IMR-90 (cell line): ENCODE results near the gene GRID1. TPM values are rescaled to one million over a fixed set of nuclear protein-coding genes. Genes with fewer than 3 reads are reported as not detected.

Source experiments
- ATAC-seq: fragments of 200-7000 bp; cut with Tn5 transposase; 2 replicates; pipeline ENCODE4 v1.9.1; 2020; ENCODE audit warnings: low read depth, mild to moderate bottlenecking, moderate library complexity
- BruUV-seq: library from RNA; stranded (reverse); fragments of 400-500 nt; replicated peaks from 2 replicates; lab custom pipeline; 2021; lab: Mats Ljungman, UMichigan
- CTCF ChIA-PET: fragments of 300-600 bp; formaldehyde crosslinking; extraction: SDS; loops from one replicate; lab custom pipeline; 2021; ENCODE audit warnings: antibody characterized with exemption; lab: Yijun Ruan, JAX
- POLR2A ChIA-PET: fragments of 300-600 bp; sonication (Branson Sonifier 250); formaldehyde crosslinking; loops from one replicate; lab custom pipeline; 2022; ENCODE audit warnings: antibody characterized with exemption; ENCODE audit not compliant: unreplicated experiment; lab: Charles Lee
- DNase-seq: peaks from one replicate; pipeline ENCODE4 v3.0.0; 2013
- H2AFZ ChIP-seq: replicated peaks from 2 replicates; pipeline ENCODE3; 2013; ENCODE audit warnings: low read length, mild to moderate bottlenecking; ENCODE audit not compliant: poor library complexity
- H2AK5ac ChIP-seq: 2 replicates; pipeline ENCODE4 v1.6.1; 2013; ENCODE audit warnings: low read depth, low read length, inconsistent platforms
- H2AK9ac ChIP-seq: replicated peaks from 2 replicates; pipeline ENCODE3; 2013; ENCODE audit warnings: mild to moderate bottlenecking, low read depth, low read length, moderate library complexity; ENCODE audit not compliant: poor library complexity
- H2BK120ac ChIP-seq: 2 replicates; pipeline ENCODE4 v1.6.1; 2013; ENCODE audit warnings: low read depth, low read length, inconsistent platforms
- H2BK15ac ChIP-seq: 3 replicates; pipeline ENCODE4 v1.6.1; 2013; ENCODE audit warnings: low read depth, low read length, inconsistent platforms
- H2BK20ac ChIP-seq: 2 replicates; pipeline ENCODE4 v1.6.1; 2013; ENCODE audit warnings: low read depth, mild to moderate bottlenecking, inconsistent platforms, low read length, moderate library complexity
- H2BK5ac ChIP-seq: 2 replicates; pipeline ENCODE4 v1.6.1; 2013; ENCODE audit warnings: mild to moderate bottlenecking, low read depth, low read length, inconsistent platforms; ENCODE audit not compliant: poor library complexity, severe bottlenecking
- H3K14ac ChIP-seq: replicated peaks from 2 replicates; pipeline ENCODE4 v1.6.1; 2013; ENCODE audit warnings: low read depth, low read length, inconsistent platforms
- H3K18ac ChIP-seq: 2 replicates; pipeline ENCODE4 v1.6.1; 2013; ENCODE audit warnings: low read depth, low read length, control low read depth
- H3K23ac ChIP-seq: 2 replicates; pipeline ENCODE4 v1.6.1; 2013; ENCODE audit warnings: low read depth, low read length, inconsistent platforms
- H3K27ac ChIP-seq: 2 replicates; pipeline ENCODE4 v1.5.1; 2013; ENCODE audit warnings: mild to moderate bottlenecking, control low read depth, low read length; ENCODE audit not compliant: insufficient read depth
- H3K27me3 ChIP-seq: 2 replicates; pipeline ENCODE4 v1.6.1; 2013; ENCODE audit warnings: low read length; ENCODE audit not compliant: control insufficient read depth, insufficient read depth
- H3K36me3 ChIP-seq: 2 replicates; pipeline ENCODE4 v1.6.1; 2013; ENCODE audit warnings: low read length, mixed read lengths; ENCODE audit not compliant: control insufficient read depth, insufficient read depth
- H3K4ac ChIP-seq: 2 replicates; pipeline ENCODE4 v1.6.1; 2013; ENCODE audit warnings: low read depth, low read length, inconsistent platforms
- H3K4me1 ChIP-seq: 2 replicates; pipeline ENCODE4 v1.6.1; 2013; ENCODE audit warnings: low read length, mixed read lengths; ENCODE audit not compliant: control insufficient read depth, insufficient read depth
- H3K4me2 ChIP-seq: 2 replicates; pipeline ENCODE4 v1.6.1; 2013; ENCODE audit warnings: low read depth, mild to moderate bottlenecking, control low read depth, low read length, moderate library complexity
- H3K4me3 ChIP-seq: 2 replicates; pipeline ENCODE4 v1.5.1; 2013; ENCODE audit warnings: low read depth, mild to moderate bottlenecking, control low read depth, low read length, moderate library complexity; ENCODE audit not compliant: insufficient read depth
- H3K56ac ChIP-seq: 2 replicates; pipeline ENCODE4 v1.6.1; 2013; ENCODE audit warnings: low read length, inconsistent platforms; ENCODE audit not compliant: insufficient read depth; ENCODE audit errors: extremely low read depth
- H3K79me1 ChIP-seq, 2 experiments: 2 replicates each; pipeline ENCODE4 v1.6.1; 2013; ENCODE audit warnings: low read length in 2 of 2, inconsistent platforms in 1 of 2, low read depth in 1 of 2
- H3K9ac ChIP-seq: 2 replicates; pipeline ENCODE4 v1.6.1; 2013; ENCODE audit warnings: low read depth, low read length, control low read depth
- H3K9me1 ChIP-seq: 2 replicates; pipeline ENCODE4 v1.6.1; 2013; ENCODE audit warnings: low read length, inconsistent platforms; ENCODE audit not compliant: insufficient read depth
- H3K9me3 ChIP-seq: 2 replicates; pipeline ENCODE4 v1.6.1; 2013; ENCODE audit warnings: low read length; ENCODE audit not compliant: control insufficient read depth, insufficient read depth
- H4K20me1 ChIP-seq: 2 replicates; pipeline ENCODE4 v1.6.1; 2013; ENCODE audit warnings: low read length, inconsistent platforms; ENCODE audit not compliant: insufficient read depth
- H4K5ac ChIP-seq: 2 replicates; pipeline ENCODE4 v1.6.1; 2013; ENCODE audit warnings: mild to moderate bottlenecking, low read depth, low read length, control low read depth
- H4K8ac ChIP-seq, 2 experiments: 2 replicates each; pipeline ENCODE4 v1.6.1; 2013; ENCODE audit warnings: low read depth in 2 of 2, low read length in 2 of 2, control low read depth in 1 of 2, inconsistent platforms in 1 of 2
- H4K91ac ChIP-seq: 2 replicates; pipeline ENCODE4 v1.6.1; 2013; ENCODE audit warnings: low read depth, low read length, inconsistent platforms; ENCODE audit not compliant: insufficient read depth
- CEBPB ChIP-seq: IDR thresholded peaks from 2 replicates; pipeline ENCODE4 v1.6.1; 2012; ENCODE audit warnings: low read depth, low read length, improper control_type of control experiment
- ELK1 ChIP-seq: fragments of 150-350 bp; IDR thresholded peaks from 2 replicates; pipeline ENCODE4 v1.6.1; 2016; ENCODE audit warnings: low read depth, mild to moderate bottlenecking, low read length, moderate library complexity, borderline replicate concordance
- FOS ChIP-seq: fragments of 150-350 bp; IDR thresholded peaks from 2 replicates; pipeline ENCODE4 v1.6.1; 2016; ENCODE audit warnings: low read depth, low read length
- MAFK ChIP-seq: IDR thresholded peaks from 2 replicates; pipeline ENCODE4 v1.6.1; 2012; ENCODE audit warnings: low read depth, low read length, improper control_type of control experiment
- MAZ ChIP-seq: IDR thresholded peaks from 2 replicates; pipeline ENCODE4 v1.6.1; 2012; ENCODE audit warnings: low read depth, mild to moderate bottlenecking, low read length, improper control_type of control experiment, moderate library complexity, borderline replicate concordance
- NFE2L2 ChIP-seq: fragments of 150-350 bp; IDR thresholded peaks from 2 replicates; pipeline ENCODE4 v1.6.1; 2016; ENCODE audit warnings: low read depth, mild to moderate bottlenecking, low read length
- POLR2A ChIP-seq: IDR thresholded peaks from 2 replicates; pipeline ENCODE4 v1.6.1; 2012; ENCODE audit warnings: mild to moderate bottlenecking, low read depth, low read length
- RAD21 ChIP-seq: IDR thresholded peaks from 2 replicates; pipeline ENCODE4 v1.6.1; 2012; ENCODE audit warnings: low read length, improper control_type of control experiment
- RFX5 ChIP-seq: IDR thresholded peaks from 2 replicates; pipeline ENCODE4 v1.8.0; 2012; ENCODE audit warnings: low read depth, mild to moderate bottlenecking, low read length, moderate library complexity
- SMC3 ChIP-seq: fragments of 150-350 bp; IDR thresholded peaks from 2 replicates; pipeline ENCODE4 v1.6.1; 2016; ENCODE audit warnings: low read depth, mild to moderate bottlenecking, antibody characterized with exemption, low read length, moderate library complexity
- USF2 ChIP-seq: fragments of 150-350 bp; IDR thresholded peaks from 2 replicates; pipeline ENCODE4 v1.6.1; 2017; ENCODE audit warnings: mild to moderate bottlenecking, antibody characterized with exemption, low read length, low read depth
- WGBS, 2 experiments: methylation state at CpG; one replicate each; pipeline versions ENCODE4 v1.1.5 to v1.1.7; 2013; ENCODE audit warnings: missing lambda C conversion rate in 2 of 2; ENCODE audit not compliant: insufficient read length in 1 of 2; ENCODE audit errors: extremely low coverage in 2 of 2; 5-methylcytosine and 5-hydroxymethylcytosine counted together
- dilution Hi-C: fragments of 300-500 bp; cut with HindIII; formaldehyde crosslinking; loops from one replicate; pipeline ENCODE4 v1.14.3; 2018; ENCODE audit warnings: low sequenced_read_pairs; ENCODE audit not compliant: unreplicated experiment
- in situ Hi-C: fragments of 300-500 bp; cut with MboI; formaldehyde crosslinking; loops from 3 replicates; pipeline ENCODE4 v1.14.3; 2019; ENCODE audit warnings: low sequenced_read_pairs, inconsistent platforms, mixed read lengths
- intact Hi-C: fragments of 100-400 bp; cut with micrococcal nuclease; formaldehyde crosslinking; loops from 2 replicates; pipeline ENCODE4 v1.10.0; 2022
- polyA plus RNA-seq, 3 experiments: library from polyadenylated mRNA; depleted of rRNA; stranded (reverse); fragments of >200 nt; gene quantifications; 2 replicates each; pipeline ENCODE4 v1.2.3, GENCODE V29; 2012; ENCODE audit warnings: low replicate concordance in 1 of 3
- total RNA-seq: library from RNA; depleted of rRNA; stranded (reverse); fragments of >200 nt; gene quantifications from 2 replicates; pipeline ENCODE4 v1.2.3, GENCODE V29; 2012
- TF ChIP-seq, protein P1 (sequence below): conservative IDR thresholded peaks from 2 replicates; pipeline ENCODE4 v1.5.1; 2012; ENCODE audit warnings: mild to moderate bottlenecking, low read depth, low read length, improper control_type of control experiment

Gene GRID1
- total and polyA plus RNA-seq, 2 of the 4 experiments (the other 2 are of a cell fraction) = not detected

GRCh38 chr10:85713885-85714284, 652.7 kb downstream of the GRID1 start:
- no peak overlapping the region for H2AK5ac ChIP-seq
- H2BK5ac ChIP-seq = no peak overlapping the region
- H4K20me1 ChIP-seq = no peaks in the 10 kb centered on the region
- no peak overlapping the region for H2BK20ac ChIP-seq
- no peaks in the 10 kb centered on the region for H3K9me1 ChIP-seq
- H4K5ac ChIP-seq = no peak overlapping the region
- H3K4ac ChIP-seq = no peak overlapping the region
- no peak overlapping the region for H3K23ac ChIP-seq
- no peak for ATAC-seq
- H3K27me3 ChIP-seq = no peaks in the 10 kb centered on the region
- ChIA-PET POLR2A (no interaction called here), CTCF (no interaction called here)
- no peaks in the 10 kb centered on the region for H3K4me1 ChIP-seq
- H2BK15ac ChIP-seq = no peak overlapping the region
- dilution Hi-C loops (no loop called here), in situ Hi-C loops (no loop called here), intact Hi-C loops (no loop called here)
- H3K36me3 ChIP-seq = no peaks in the 10 kb centered on the region
- H2BK120ac ChIP-seq = no peak overlapping the region
- peaks cover 2% of the 10 kb centered on the region; the same call in 1 of the 2 replicates for H3K9me3 ChIP-seq
- H2AFZ ChIP-seq = no peak overlapping the region
- no peak overlapping the region for H3K4me3 ChIP-seq
- no peak overlapping the region for H3K18ac ChIP-seq
- no TSS peak for BruUV-seq
- H4K91ac ChIP-seq = no peak overlapping the region
- H3K14ac ChIP-seq = no peak overlapping the region
- TF ChIP-seq CEBPB = no peak
- TF ChIP-seq SMC3 = no peak
- TF ChIP-seq MAFK = no peak
- no peak for TF ChIP-seq RFX5
- no peak for TF ChIP-seq POLR2A
- no peak for TF ChIP-seq ELK1
- no peak for TF ChIP-seq FOS
- no peak for TF ChIP-seq MAZ
- TF ChIP-seq RAD21 = no peak
- TF ChIP-seq USF2 = no peak
- TF ChIP-seq, protein P1, sequence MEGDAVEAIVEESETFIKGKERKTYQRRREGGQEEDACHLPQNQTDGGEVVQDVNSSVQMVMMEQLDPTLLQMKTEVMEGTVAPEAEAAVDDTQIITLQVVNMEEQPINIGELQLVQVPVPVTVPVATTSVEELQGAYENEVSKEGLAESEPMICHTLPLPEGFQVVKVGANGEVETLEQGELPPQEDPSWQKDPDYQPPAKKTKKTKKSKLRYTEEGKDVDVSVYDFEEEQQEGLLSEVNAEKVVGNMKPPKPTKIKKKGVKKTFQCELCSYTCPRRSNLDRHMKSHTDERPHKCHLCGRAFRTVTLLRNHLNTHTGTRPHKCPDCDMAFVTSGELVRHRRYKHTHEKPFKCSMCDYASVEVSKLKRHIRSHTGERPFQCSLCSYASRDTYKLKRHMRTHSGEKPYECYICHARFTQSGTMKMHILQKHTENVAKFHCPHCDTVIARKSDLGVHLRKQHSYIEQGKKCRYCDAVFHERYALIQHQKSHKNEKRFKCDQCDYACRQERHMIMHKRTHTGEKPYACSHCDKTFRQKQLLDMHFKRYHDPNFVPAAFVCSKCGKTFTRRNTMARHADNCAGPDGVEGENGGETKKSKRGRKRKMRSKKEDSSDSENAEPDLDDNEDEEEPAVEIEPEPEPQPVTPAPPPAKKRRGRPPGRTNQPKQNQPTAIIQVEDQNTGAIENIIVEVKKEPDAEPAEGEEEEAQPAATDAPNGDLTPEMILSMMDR = no peak
- TF ChIP-seq NFE2L2 = no peak
- no CpG with 5 or more reads among the region's 4 CpGs for WGBS, 2 experiments
- no peak overlapping the region for H4K8ac ChIP-seq
- no peak overlapping the region for H3K27ac ChIP-seq
- H3K56ac ChIP-seq = no peak overlapping the region
- H2AK9ac ChIP-seq = no peak overlapping the region
- DNase-seq = no peak
- no peaks in the 10 kb centered on the region for H3K79me1 ChIP-seq
- no peak overlapping the region for H3K4me2 ChIP-seq
- no peak overlapping the region for H3K9ac ChIP-seq
